Measurements from ENCODE around the gene ATP1A2. TPM values are rescaled to one million over a fixed set of nuclear protein-coding genes. Genes with fewer than 3 reads are reported as not detected.

Gene ATP1A2
- total RNA-seq, 6 experiments from 2014 or later: 0.09 to 0.17 (median 0.14) TPM; not detected in 1

GRCh38 chr1:160103658-160104408, 11.7 kb upstream of the ATP1A2 start:
- no peak for TF ChIP-seq CTCF (IDR thresholded peaks at IDR 0.05)
- H3K27me3 Mint-ChIP-seq (ENCODE audit: insufficient read depth): peaks cover 10% of the 10 kb centered on the region
- H3K9me3 Mint-ChIP-seq: no peaks in the 10 kb centered on the region
- DNase-seq: no peak
- no peak overlapping the region for H3K4me3 Mint-ChIP-seq
- H3K27ac Mint-ChIP-seq: no peak overlapping the region
- peaks cover 32% of the 10 kb centered on the region for H3K4me1 Mint-ChIP-seq (ENCODE audit: low read depth)
- H3K36me3 Mint-ChIP-seq (ENCODE audit: low read depth): no peaks in the 10 kb centered on the region

DNA sequence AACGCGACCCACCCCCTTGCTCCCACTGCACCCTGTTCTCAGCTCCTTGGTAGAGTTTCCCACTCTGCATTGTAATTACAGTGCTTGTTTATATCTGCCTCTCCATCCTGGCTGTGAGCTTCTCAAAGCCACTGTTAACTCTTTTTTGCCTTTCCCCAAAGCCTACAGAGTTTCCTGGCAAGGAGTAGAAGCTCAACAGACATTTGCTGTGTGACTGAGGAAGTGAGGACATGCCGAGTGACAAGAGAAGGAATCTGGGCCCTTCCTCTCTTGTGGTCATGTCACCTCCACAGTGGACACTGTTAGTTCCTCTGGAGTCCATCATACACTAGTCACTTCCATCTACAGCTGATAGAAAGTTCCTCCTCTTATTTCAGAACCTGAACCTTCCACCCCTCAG, 11.1 kb upstream of the ATP1A2 start:
- Mint-ChIP-seq H3K4me1 (ENCODE audit: low read depth) (peaks cover 27% of the 10 kb centered on the region), H3K9me3 (no peaks in the 10 kb centered on the region), H3K27me3 (ENCODE audit: insufficient read depth) (peaks cover 14% of the 10 kb centered on the region), H3K4me3 (no peak overlapping the region), H3K27ac (no peak overlapping the region), H3K36me3 (ENCODE audit: low read depth) (no peaks in the 10 kb centered on the region)
- DNase-seq: no peak
- no peak for TF ChIP-seq CTCF (IDR thresholded peaks at IDR 0.05)

- TF ChIP-seq CTCF (IDR thresholded peaks at IDR 0.05): no peak
- Mint-ChIP-seq H3K4me3 (no peak overlapping the region), H3K9me3 (no peaks in the 10 kb centered on the region), H3K27me3 (ENCODE audit: insufficient read depth) (peaks cover 18% of the 10 kb centered on the region), H3K36me3 (ENCODE audit: low read depth) (no peaks in the 10 kb centered on the region), H3K4me1 (ENCODE audit: low read depth) (peaks cover 25% of the 10 kb centered on the region), H3K27ac (no peak overlapping the region)
- DNase-seq: no peak
Measured at GRCh38 chr1:160105155-160105554, 10.4 kb upstream of the ATP1A2 start.

DNA sequence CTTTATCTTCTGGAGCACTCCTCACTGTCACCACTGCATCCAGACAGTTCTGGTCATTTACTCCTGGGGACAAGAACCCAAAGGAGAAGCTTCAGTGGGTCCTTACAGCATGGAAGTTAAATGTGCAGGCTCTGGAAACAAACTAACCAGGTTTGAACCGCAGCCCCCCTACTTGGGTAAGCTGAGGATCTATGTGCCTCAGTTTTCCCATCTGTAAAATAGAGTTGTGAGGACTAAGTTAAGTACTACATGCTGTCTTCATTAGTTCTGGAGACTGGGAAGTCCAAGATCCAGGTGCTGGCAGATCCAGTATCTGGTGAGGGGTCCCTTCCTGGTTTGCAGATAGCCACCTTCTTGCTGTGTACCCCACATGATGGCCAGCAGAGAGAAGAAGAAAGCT, 8.0 kb upstream of the ATP1A2 start:
- Mint-ChIP-seq H3K4me3 (no peak overlapping the region), H3K36me3 (ENCODE audit: low read depth) (no peaks in the 10 kb centered on the region), H3K9me3 (no peaks in the 10 kb centered on the region), H3K27ac (no peak overlapping the region), H3K4me1 (ENCODE audit: low read depth) (peaks cover 11% of the 10 kb centered on the region; the same call in 1 of the 2 replicates), H3K27me3 (ENCODE audit: insufficient read depth) (peaks cover 28% of the 10 kb centered on the region)
- DNase-seq: no peak
- no peak for TF ChIP-seq CTCF (IDR thresholded peaks at IDR 0.05)

- DNase-seq: peak; percentile 39
- Mint-ChIP-seq H3K4me3 (no peak overlapping the region), H3K9me3 (no peaks in the 10 kb centered on the region), H3K27ac (no peak overlapping the region), H3K4me1 (ENCODE audit: low read depth) (0 out of 2 replicates have a peak, but pooled peaks cover 5% of the 10 kb centered on the region), H3K27me3 (ENCODE audit: insufficient read depth) (peaks cover 31% of the 10 kb centered on the region), H3K36me3 (ENCODE audit: low read depth) (no peaks in the 10 kb centered on the region)
- peak; percentile 78 for TF ChIP-seq CTCF (IDR thresholded peaks at IDR 0.05)
Measured at GRCh38 chr1:160108888-160109662, 6.5 kb upstream of the ATP1A2 start.

All from HFFc6 (cell line).